ENCODE measurements around the gene CDKN2AIP. TPM values are rescaled to one million over a fixed set of nuclear protein-coding genes. Genes with fewer than 3 reads are reported as not detected.

Gene CDKN2AIP
- total and polyA plus RNA-seq, 2 experiments from 2014 or later: 26.7 to 43.6 TPM

GRCh38 chr4:183397741-183398297, 46.6 kb upstream of the CDKN2AIP start:
- H3K9me3 ChIP-seq (ENCODE audit: low read depth): no peaks in the 10 kb centered on the region
- peak overlapping the region; percentile 92 for H2AFZ ChIP-seq
- no peaks in the 10 kb centered on the region for H3K79me2 ChIP-seq
- H4K20me1 ChIP-seq (ENCODE audit: insufficient read depth, poor library complexity, severe bottlenecking): no peaks in the 10 kb centered on the region
- no peaks in the 10 kb centered on the region for H3K36me3 ChIP-seq (replicated peaks; ENCODE audit: insufficient read depth, low read depth)
- 88% methylated on average over 14 of the region's 14 CpGs for WGBS (ENCODE audit: low lambda C conversion rate, missing lambda C conversion rate)
- H3K27ac ChIP-seq: no peak overlapping the region
- no peaks in the 10 kb centered on the region for H3K27me3 ChIP-seq
- H3K4me2 ChIP-seq: peak overlapping the region; percentile 89
- no peak for DNase-seq (ENCODE audit: low spot score)
- no peak overlapping the region for H3K4me3 ChIP-seq
- TF ChIP-seq EZH2 (IDR thresholded peaks at IDR 0.05; ENCODE audit: borderline replicate concordance): no peak
- no peaks in the 10 kb centered on the region for H3K9me2 ChIP-seq (replicated peaks; ENCODE audit: insufficient read depth)
- peaks cover 5% of the 10 kb centered on the region for H3K4me1 ChIP-seq (ENCODE audit: insufficient read depth)

GRCh38 chr4:183398298-183399125, 45.9 kb upstream of the CDKN2AIP start:
- H3K27ac ChIP-seq: no peak overlapping the region
- H3K79me2 ChIP-seq: no peaks in the 10 kb centered on the region
- peaks cover 5% of the 10 kb centered on the region for H3K4me1 ChIP-seq (ENCODE audit: insufficient read depth)
- H4K20me1 ChIP-seq (ENCODE audit: insufficient read depth, poor library complexity, severe bottlenecking): no peaks in the 10 kb centered on the region
- peak overlapping the region; percentile 89 for H3K4me2 ChIP-seq
- WGBS (ENCODE audit: low lambda C conversion rate, missing lambda C conversion rate): 16% methylated on average over 56 of the region's 61 CpGs
- peak; percentile 88 for DNase-seq (ENCODE audit: low spot score)
- H3K4me3 ChIP-seq: peak overlapping the region; percentile 46
- TF ChIP-seq CTCF (IDR thresholded peaks at IDR 0.05; ENCODE audit: poor library complexity) (peak; percentile 57), EZH2 (IDR thresholded peaks at IDR 0.05; ENCODE audit: borderline replicate concordance) (no peak)
- no peaks in the 10 kb centered on the region for H3K9me3 ChIP-seq (ENCODE audit: low read depth)
- no peaks in the 10 kb centered on the region for H3K9me2 ChIP-seq (replicated peaks; ENCODE audit: insufficient read depth)
- peak overlapping the region; percentile 92 for H2AFZ ChIP-seq
- no peaks in the 10 kb centered on the region for H3K36me3 ChIP-seq (replicated peaks; ENCODE audit: insufficient read depth, low read depth)
- H3K27me3 ChIP-seq: no peaks in the 10 kb centered on the region

- Histone ChIP-seq H3K9me3 (ENCODE audit: low read depth) (no peaks in the 10 kb centered on the region), H2AFZ (peak overlapping the region; percentile 92), H3K27ac (no peak overlapping the region), H3K27me3 (no peaks in the 10 kb centered on the region), H3K9me2 (replicated peaks; ENCODE audit: insufficient read depth) (no peaks in the 10 kb centered on the region), H4K20me1 (ENCODE audit: insufficient read depth, poor library complexity, severe bottlenecking) (no peaks in the 10 kb centered on the region), H3K4me2 (peak overlapping the region; percentile 89), H3K4me1 (ENCODE audit: insufficient read depth) (peaks cover 5% of the 10 kb centered on the region), H3K4me3 (no peak overlapping the region), H3K36me3 (replicated peaks; ENCODE audit: insufficient read depth, low read depth) (no peaks in the 10 kb centered on the region), H3K79me2 (no peaks in the 10 kb centered on the region)
- no peak for TF ChIP-seq CTCF (IDR thresholded peaks at IDR 0.05; ENCODE audit: poor library complexity)
- TF ChIP-seq EZH2 (IDR thresholded peaks at IDR 0.05; ENCODE audit: borderline replicate concordance): no peak
- no peak for TF ChIP-seq EZH2phosphoT487 (IDR thresholded peaks at IDR 0.05; ENCODE audit: low read depth, severe bottlenecking, unreplicated experiment)
- no peak for DNase-seq (ENCODE audit: low spot score)
- WGBS (ENCODE audit: low lambda C conversion rate, missing lambda C conversion rate): 94% methylated on average over 15 of the region's 15 CpGs
These were observed 45.3 kb upstream of the CDKN2AIP start for GRCh38 chr4:183399126-183399522.

- no peak for TF ChIP-seq CTCF (IDR thresholded peaks at IDR 0.05; ENCODE audit: poor library complexity)
- no peak overlapping the region for H3K4me3 ChIP-seq
- H3K9me2 ChIP-seq (replicated peaks; ENCODE audit: insufficient read depth): no peaks in the 10 kb centered on the region
- DNase-seq (ENCODE audit: low spot score): no peak
- no peak overlapping the region for H3K4me2 ChIP-seq
- no peaks in the 10 kb centered on the region for H4K20me1 ChIP-seq (ENCODE audit: insufficient read depth, poor library complexity, severe bottlenecking)
- peaks cover 5% of the 10 kb centered on the region for H3K4me1 ChIP-seq (ENCODE audit: insufficient read depth)
- no peaks in the 10 kb centered on the region for H3K36me3 ChIP-seq (replicated peaks; ENCODE audit: insufficient read depth, low read depth)
- H3K27me3 ChIP-seq: no peaks in the 10 kb centered on the region
- no peak overlapping the region for H2AFZ ChIP-seq
- H3K27ac ChIP-seq: no peak overlapping the region
- H3K9me3 ChIP-seq (ENCODE audit: low read depth): no peaks in the 10 kb centered on the region
- 85% methylated on average over 12 of the region's 12 CpGs for WGBS (ENCODE audit: low lambda C conversion rate, missing lambda C conversion rate)
- H3K79me2 ChIP-seq: no peaks in the 10 kb centered on the region
These were observed 44.8 kb upstream of the CDKN2AIP start for GRCh38 chr4:183399616-183400015.
